K562 (cell line): ENCODE measurements around the gene ATP6V1F. TPM values are rescaled to one million over a fixed set of nuclear protein-coding genes. Genes with fewer than 3 reads are reported as not detected.

Experiments used
- BRF2 ChIP-seq: IDR thresholded peaks from 3 replicates; pipeline ENCODE4 v1.6.1; 2011; ENCODE audit warnings: borderline replicate concordance, mild to moderate bottlenecking; ENCODE audit not compliant: insufficient read length, insufficient read depth
- CHD1 ChIP-seq: fragments of 200-600 bp; sonication (generic); IDR thresholded peaks from one replicate; pipeline ENCODE4 v1.6.1; 2012; ENCODE audit warnings: mild to moderate bottlenecking, moderate library complexity, low read length, inconsistent platforms
- DLX4 ChIP-seq: fragments of 250-450 bp; sonication (Bioruptor Pico); IDR thresholded peaks from 2 replicates; pipeline ENCODE4 v1.6.1; 2021; ENCODE audit warnings: mild to moderate bottlenecking
- E2F3 ChIP-seq: fragments of 250-450 bp; sonication (Bioruptor Pico); IDR thresholded peaks from 2 replicates; pipeline ENCODE4 v1.4.0; 2020; ENCODE audit warnings: mild to moderate bottlenecking
- E2F6 ChIP-seq, 2 experiments: IDR thresholded peaks; 2 replicates each; pipeline ENCODE4 v1.6.1; 2011; ENCODE audit warnings: borderline replicate concordance in 1 of 2, control low read depth in 1 of 2, low read depth in 1 of 2, low read length in 1 of 2, mild to moderate bottlenecking in 1 of 2, mixed read lengths in 1 of 2, moderate library complexity in 1 of 2; ENCODE audit not compliant: insufficient read depth in 1 of 2, insufficient read length in 1 of 2, poor library complexity in 1 of 2, severe bottlenecking in 1 of 2; ENCODE audit errors: extremely low read depth in 1 of 2
- EZH2 ChIP-seq: IDR thresholded peaks from 2 replicates; pipeline ENCODE4 v1.6.1; 2012; ENCODE audit warnings: low read depth, mild to moderate bottlenecking, inconsistent platforms, low read length, borderline replicate concordance
- GMEB1 ChIP-seq: fragments of 250-450 bp; sonication (Bioruptor Pico); IDR thresholded peaks from 2 replicates; pipeline ENCODE4 v1.4.0; 2020; ENCODE audit warnings: mild to moderate bottlenecking
- NFXL1 ChIP-seq: fragments of 450-650 bp; formaldehyde crosslinking; IDR thresholded peaks from 2 replicates; pipeline ENCODE4 v1.4.0; 2021; ENCODE audit warnings: mild to moderate bottlenecking
- PHTF2 ChIP-seq: fragments of 250-450 bp; sonication (Bioruptor Pico); IDR thresholded peaks from 2 replicates; pipeline ENCODE4 v1.5.0; 2021; ENCODE audit warnings: mild to moderate bottlenecking
- PKNOX1 ChIP-seq: fragments of 450-650 bp; IDR thresholded peaks from 2 replicates; pipeline ENCODE4 v1.6.1; 2016
- RBM34 ChIP-seq: fragments of 200-400 bp; formaldehyde crosslinking; IDR thresholded peaks from 2 replicates; pipeline ENCODE4 v1.6.1; 2018; ENCODE audit warnings: low read length, borderline replicate concordance; ENCODE audit not compliant: insufficient read depth
- SIRT6 ChIP-seq: IDR thresholded peaks from one replicate; pipeline ENCODE4 v1.6.1; 2012; ENCODE audit warnings: low read depth, mild to moderate bottlenecking, control low read depth, inconsistent platforms, low read length, moderate library complexity
- STAT6 ChIP-seq: sonication (generic); formaldehyde crosslinking; IDR thresholded peaks from 2 replicates; pipeline ENCODE4 v1.8.1; 2023; ENCODE audit warnings: mild to moderate bottlenecking, missing genetic modification reagents
- TSC22D4 ChIP-seq: fragments of 450-650 bp; IDR thresholded peaks from 2 replicates; pipeline ENCODE4 v1.6.1; 2016; ENCODE audit warnings: missing genetic modification characterization, missing biosample characterization, control low read depth
- USF2 ChIP-seq: sonication (generic); formaldehyde crosslinking; IDR thresholded peaks from 2 replicates; pipeline ENCODE4 v1.5.0; 2020; ENCODE audit warnings: missing genetic modification reagents
- ZFX ChIP-seq: sonication (generic); formaldehyde crosslinking; IDR thresholded peaks from 2 replicates; pipeline ENCODE4 v1.8.0; 2022; ENCODE audit warnings: mild to moderate bottlenecking, missing genetic modification reagents, moderate library complexity
- ZNF24 ChIP-seq: fragments of 450-650 bp; IDR thresholded peaks from 2 replicates; pipeline ENCODE4 v1.6.1; 2016
- ZNF830 ChIP-seq: fragments of 250-450 bp; sonication (Bioruptor Pico); IDR thresholded peaks from 2 replicates; pipeline ENCODE4 v1.5.0; 2021; ENCODE audit warnings: mild to moderate bottlenecking
- polyA plus RNA-seq, 8 experiments: library from polyadenylated mRNA; depleted of rRNA in 4 of 8; stranded (reverse) in 5 of 8; unstranded in 3 of 8; fragments of >200 nt; fragmentation: Nextera tagmentation in 2 of 8; fragmentation: Illumina TruSeq in 1 of 8; extraction: Ambion mirVana in 2 of 8; extraction: Trizol in 1 of 8; gene quantifications; 2 replicates each; pipeline versions ENCODE4 v1.2.1 to v1.2.3, GENCODE V29; 2011 to 2014; ENCODE audit warnings: inconsistent platforms in 1 of 8, missing spikeins in 1 of 8
- total RNA-seq, 7 experiments: library from RNA; depleted of rRNA in 6 of 7; stranded (reverse); fragments of >200 nt in 6 of 7; fragmentation: Illumina TruSeq in 2 of 7; extraction: Trizol in 2 of 7; gene quantifications; 2 replicates each; pipeline versions ENCODE4 v1.2.1 to v1.2.3, GENCODE V29; 2011 to 2021; ENCODE audit warnings: low replicate concordance in 1 of 7

The ATP6V1F gene
- total and polyA plus RNA-seq, 9 of the 15 experiments (the other 6 are each of a cell fraction or from before 2014, with no cell fraction given): 206 to 1,123 (median 542) TPM

GRCh38 chr7:128902761-128903585, 40.3 kb downstream of the ATP6V1F start (continued):
- TF ChIP-seq STAT6 (0 out of 2 replicates have a peak, but pooled peaks have one; percentile 41), RBM34 (no peak), NFXL1 (no peak), ZNF830 (no peak), PHTF2 (CRISPR knock-in tag) (no peak), EZH2 (no peak), PKNOX1 (no peak), ZNF24 (no peak), SIRT6 (no peak), DLX4 (CRISPR knock-in tag) (no peak), TSC22D4 (no peak), E2F3 (CRISPR knock-in tag) (no peak), USF2 (no peak), BRF2 (no peak), GMEB1 (CRISPR knock-in tag) (no peak), CHD1 (no peak), ZFX (peak; percentile 64), E2F6 (IDR thresholded peaks at IDR 0.05; ENCODE audit: borderline replicate concordance in 1 of 2, extremely low read depth in 1 of 2, insufficient read depth in 1 of 2, insufficient read length in 1 of 2, low read depth in 1 of 2, low read length in 1 of 2, poor library complexity in 1 of 2, severe bottlenecking in 1 of 2) (peak in 1 of 2 experiments; percentile 44)
